GM12864 (cell line): ENCODE data around the gene RCVRN.

Source experiments
- DNase-seq: peaks from one replicate; pipeline ENCODE4 v3.0.0-alpha.2; 2011; ENCODE audit warnings: low read depth
- H3K4me3 ChIP-seq: 2 replicates; pipeline ENCODE4 v1.5.1; 2011; ENCODE audit warnings: mild to moderate bottlenecking, low read depth, low read length, control low read depth
- TF ChIP-seq, protein P1 (sequence below): IDR thresholded peaks from 2 replicates; pipeline ENCODE4 v1.5.1; 2011; ENCODE audit warnings: low read depth, mild to moderate bottlenecking, moderate library complexity, low read length, control low read depth, inconsistent platforms; ENCODE audit errors: missing control alignments

RCVRN gene

DNA sequence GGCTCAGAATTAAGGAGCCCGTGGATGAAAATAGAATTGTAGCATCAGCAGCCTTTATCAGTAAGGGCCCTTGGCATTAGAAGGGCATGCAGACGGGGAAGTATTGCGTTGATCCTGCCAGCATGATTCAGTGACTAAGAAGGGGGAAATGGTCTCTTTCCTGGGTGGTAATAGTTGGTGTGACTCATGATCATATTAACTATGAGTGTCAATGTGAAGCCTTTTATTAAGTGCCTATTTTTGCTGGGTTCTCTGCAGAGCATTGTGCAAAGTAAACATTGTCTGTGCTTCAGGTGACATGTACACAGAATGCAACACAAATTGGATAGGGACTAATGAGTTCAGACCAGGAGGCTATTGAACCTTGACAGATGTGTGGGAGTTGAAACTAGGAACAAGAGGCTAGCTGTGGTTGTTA lies 24.5 kb downstream of the RCVRN start:
- DNase-seq: no peak
- no peak overlapping the region for H3K4me3 ChIP-seq
- TF ChIP-seq, protein P1, sequence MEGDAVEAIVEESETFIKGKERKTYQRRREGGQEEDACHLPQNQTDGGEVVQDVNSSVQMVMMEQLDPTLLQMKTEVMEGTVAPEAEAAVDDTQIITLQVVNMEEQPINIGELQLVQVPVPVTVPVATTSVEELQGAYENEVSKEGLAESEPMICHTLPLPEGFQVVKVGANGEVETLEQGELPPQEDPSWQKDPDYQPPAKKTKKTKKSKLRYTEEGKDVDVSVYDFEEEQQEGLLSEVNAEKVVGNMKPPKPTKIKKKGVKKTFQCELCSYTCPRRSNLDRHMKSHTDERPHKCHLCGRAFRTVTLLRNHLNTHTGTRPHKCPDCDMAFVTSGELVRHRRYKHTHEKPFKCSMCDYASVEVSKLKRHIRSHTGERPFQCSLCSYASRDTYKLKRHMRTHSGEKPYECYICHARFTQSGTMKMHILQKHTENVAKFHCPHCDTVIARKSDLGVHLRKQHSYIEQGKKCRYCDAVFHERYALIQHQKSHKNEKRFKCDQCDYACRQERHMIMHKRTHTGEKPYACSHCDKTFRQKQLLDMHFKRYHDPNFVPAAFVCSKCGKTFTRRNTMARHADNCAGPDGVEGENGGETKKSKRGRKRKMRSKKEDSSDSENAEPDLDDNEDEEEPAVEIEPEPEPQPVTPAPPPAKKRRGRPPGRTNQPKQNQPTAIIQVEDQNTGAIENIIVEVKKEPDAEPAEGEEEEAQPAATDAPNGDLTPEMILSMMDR: no peak

DNA sequence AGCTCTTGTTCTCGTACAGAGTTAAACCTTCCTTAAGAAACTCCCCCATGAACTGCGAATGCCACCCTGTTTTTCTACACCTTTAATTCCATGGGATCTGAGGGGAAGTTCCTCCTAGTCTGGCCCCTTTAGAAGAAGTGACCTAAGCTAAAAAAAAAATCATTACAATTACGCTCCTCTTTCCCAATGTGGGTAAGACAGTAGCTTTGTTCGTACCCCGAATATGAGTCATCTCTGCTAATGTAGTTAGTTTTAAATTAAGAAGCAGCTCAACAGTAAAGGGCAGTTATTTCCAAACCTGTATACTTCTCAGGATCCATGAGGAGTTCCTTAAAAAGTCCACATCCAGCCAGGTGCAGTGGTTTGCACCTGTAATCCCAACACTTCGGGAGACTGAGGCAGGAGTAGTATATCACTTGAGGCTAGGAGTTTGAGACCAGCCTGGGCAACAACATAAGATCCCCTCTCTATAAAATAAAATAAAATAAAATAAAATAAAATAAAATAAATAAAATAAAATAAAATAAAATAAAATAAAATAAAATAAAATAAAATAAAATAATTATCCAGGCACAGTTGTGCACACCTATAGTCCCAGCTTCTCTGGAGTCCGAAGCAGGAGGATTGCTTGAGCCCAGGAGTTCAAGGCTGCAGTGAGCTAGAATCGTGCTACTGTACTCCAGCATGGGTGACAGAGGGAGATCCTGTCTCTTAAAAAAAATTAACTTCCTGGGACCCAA lies 26.1 kb downstream of the RCVRN start:
- no peak overlapping the region for H3K4me3 ChIP-seq
- no peak for DNase-seq
- TF ChIP-seq, protein P1: no peak

DNA sequence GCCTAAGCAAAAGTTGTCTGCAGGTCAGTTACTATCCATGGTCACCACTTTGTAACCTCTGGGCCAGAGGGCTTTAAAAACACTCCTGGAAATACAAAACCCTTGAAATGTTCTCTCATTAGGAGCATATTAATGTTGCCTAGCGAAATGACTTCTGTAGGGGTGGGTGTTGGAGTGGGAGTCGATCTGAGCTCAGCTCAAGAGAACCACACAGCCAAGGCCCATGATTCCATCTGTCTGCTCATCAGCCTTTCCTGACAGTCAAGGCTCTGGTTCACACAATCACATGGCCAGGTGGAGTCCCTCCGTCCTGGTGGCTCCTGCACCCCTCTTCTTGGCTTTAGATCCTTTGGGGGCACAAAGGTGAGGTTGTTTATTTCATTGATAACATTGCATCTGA lies 26.7 kb downstream of the RCVRN start:
- no peak overlapping the region for H3K4me3 ChIP-seq
- TF ChIP-seq, protein P1: no peak
- DNase-seq: no peak

DNA sequence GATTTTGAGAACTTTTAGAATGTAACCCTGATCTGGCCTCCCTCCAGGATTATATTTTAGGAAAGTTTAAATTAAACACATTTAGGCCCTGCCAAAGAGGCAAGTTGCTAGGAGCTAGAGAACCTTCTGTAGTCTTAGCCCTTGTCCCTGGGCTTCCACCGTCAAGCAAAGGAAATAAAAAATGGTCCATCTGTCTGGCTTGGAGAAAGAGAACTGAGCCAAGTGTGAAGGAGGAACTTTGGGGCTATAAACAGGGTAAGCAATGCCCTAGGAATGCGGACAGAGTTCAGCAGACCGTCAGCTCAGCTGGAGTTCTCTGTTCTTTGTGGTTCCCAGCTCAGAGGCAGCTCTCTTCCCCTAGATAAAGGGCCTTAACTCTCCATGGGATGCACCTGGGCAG lies 29.6 kb downstream of the RCVRN start:
- no peak overlapping the region for H3K4me3 ChIP-seq
- TF ChIP-seq, protein P1: no peak
- DNase-seq: no peak

DNA sequence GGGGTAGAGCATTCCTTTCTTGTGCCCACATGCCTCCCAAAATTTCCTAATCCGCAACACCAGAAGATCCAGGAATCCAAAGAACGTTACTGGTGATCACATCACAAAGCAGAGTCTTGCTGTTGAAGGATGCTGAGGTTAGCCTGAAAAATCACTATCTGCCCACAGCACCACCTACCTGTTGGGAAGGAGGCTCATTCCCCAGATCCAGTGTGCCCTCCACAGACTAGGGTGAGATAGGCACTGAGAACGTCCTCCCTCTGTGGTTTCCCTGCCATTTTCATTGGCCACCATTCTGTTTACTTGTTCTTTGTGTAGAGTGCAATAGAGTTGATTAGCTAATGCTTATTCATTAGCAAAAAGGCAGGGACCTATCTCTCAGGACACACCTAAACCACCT lies 30.3 kb downstream of the RCVRN start:
- TF ChIP-seq, protein P1: no peak
- H3K4me3 ChIP-seq: no peak overlapping the region
- DNase-seq: no peak

DNA sequence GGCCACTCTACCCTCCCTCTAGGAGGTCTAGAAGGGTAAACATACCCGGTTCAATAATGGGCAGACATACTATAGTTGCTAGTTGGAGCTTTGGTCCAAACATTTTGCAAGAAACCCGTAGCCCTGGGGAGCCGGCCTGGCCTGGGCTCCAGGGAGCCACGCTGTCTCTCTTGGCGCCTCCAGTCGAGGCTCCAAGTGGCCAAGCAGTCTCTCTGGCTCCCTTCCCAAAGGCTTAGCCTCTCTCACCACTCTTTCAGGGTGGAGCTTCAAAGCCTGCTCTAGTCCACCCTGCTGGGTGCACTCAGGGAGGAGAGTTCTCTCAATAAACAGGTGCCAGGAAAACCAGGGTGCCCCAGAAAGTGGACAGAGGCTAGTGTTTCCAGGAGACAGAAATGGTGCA lies 32.2 kb downstream of the RCVRN start:
- no peak for DNase-seq
- H3K4me3 ChIP-seq: no peak overlapping the region
- TF ChIP-seq, protein P1: no peak

DNA sequence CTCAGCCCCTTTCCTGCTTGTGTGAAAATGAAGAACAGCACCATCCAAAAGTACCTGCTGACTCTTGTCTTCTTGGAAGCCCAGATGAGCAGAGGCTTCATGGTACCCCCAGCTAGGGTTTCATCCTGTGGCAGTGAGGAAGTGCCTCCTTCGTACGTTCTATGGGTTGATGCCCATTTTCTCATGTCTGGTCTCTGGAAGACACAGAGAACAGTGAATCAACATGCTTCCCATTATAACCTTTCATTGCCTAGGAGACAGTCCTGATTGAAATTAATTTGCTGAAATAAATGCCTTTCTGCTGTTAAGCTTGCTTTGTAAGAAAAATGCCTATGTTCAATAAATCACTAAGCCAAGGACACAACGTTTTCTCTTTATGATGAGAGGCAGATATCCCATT lies 36.5 kb downstream of the RCVRN start:
- no peak for DNase-seq
- H3K4me3 ChIP-seq: no peak overlapping the region
- TF ChIP-seq, protein P1: no peak
